GM18951 (cell line): Measurements from ENCODE around the gene ZNF124.
"Not testable (repeated sequence)": the region's sequence is repeated elsewhere in the genome, so short reads cannot be mapped to it uniquely, and the experiment has no call there.

Experiments
- POLR2A ChIP-seq: IDR thresholded peaks from 4 replicates; pipeline ENCODE4 v1.6.1; 2011; ENCODE audit warnings: mild to moderate bottlenecking; ENCODE audit not compliant: insufficient read length, insufficient read depth; ENCODE audit errors: extremely low read depth
- in situ Hi-C: fragments of 300-500 bp; cut with MboI; formaldehyde crosslinking; loops from one replicate; pipeline ENCODE4 v1.12.0; 2022; ENCODE audit warnings: low sequenced_read_pairs, mixed read lengths, inconsistent platforms; ENCODE audit not compliant: unreplicated experiment

The ZNF124 gene

DNA sequence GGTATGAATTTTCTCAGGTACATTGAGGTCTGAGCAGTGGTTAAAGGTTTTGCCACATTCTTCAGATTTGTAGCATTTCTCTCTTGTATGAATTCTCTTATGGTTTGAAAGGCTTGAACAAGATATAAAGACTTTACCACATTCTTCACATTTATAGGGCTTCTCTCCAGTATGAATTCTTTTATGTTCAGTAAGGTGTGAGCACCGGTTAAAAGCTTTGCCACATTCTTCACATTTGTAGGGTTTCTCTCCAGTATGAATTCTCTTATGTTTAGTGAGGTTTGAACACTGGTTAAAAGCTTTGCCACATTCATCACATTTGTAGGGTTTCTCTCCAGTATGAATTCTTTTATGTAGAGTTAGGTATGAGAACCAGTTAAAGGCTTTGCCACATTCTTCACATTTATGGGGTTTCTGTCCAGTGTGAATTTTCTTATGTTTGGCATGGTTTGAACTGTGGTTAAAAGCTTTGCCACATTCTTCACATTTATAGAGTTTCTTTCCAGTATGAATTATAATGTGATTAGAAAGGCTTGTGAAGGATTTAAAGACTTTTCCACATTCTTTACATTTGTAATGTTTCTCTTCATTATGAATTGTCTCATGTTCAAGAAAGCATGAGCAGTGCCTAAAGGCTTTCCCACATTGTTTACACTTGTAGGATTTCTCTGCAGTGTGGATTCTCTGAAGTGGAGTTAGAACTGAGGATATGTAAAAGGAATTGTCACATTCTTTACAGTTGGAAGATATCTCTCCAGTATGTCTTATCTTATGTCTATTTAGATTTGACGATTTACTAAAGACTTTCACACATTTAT lies 18.4 kb upstream of the ZNF124 start:
- TF ChIP-seq POLR2A, result no peak
- in situ Hi-C loops, result no loop called here

DNA sequence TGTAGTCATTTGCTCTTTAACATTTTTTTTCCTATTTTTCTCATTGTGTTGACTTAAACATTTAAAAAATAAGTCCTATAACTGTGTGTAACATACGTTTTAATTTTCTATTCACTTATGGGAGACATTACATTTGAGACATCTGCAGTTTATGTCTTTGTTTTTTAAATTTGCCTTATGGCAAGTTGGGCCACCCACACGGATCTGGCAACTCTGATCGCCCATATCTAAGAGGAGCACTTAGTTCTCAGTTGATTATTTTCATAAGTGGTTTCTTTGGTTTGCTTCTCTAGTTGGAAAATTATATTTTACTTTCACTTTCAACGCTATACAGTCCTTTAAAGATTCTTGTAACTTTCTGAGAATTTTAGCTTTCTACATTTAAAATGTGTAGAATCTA lies 13.8 kb upstream of the ZNF124 start:
- in situ Hi-C loops, result no loop called here
- TF ChIP-seq POLR2A, result no peak

DNA sequence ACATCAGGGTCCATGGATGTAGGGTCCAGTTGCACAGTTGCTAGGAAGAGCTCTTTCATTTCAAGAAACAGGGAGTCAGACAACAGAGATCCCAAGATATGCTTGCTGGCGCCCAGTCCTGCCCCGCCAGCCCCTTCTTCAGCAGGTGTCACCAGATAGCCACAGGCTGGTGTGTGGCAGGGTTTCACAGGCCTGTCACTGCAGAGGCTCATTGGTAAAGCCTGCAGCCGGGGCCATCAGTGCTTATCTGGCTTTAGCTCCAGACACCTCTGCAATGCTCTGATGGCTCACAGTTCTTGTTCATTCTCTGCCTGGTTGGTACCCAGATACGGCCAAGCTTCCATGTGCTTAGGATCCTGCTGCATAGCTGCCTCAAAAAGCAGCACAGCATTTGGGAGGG lies 12.4 kb upstream of the ZNF124 start:
- no peak for TF ChIP-seq POLR2A
- in situ Hi-C loops, result no loop called here

DNA sequence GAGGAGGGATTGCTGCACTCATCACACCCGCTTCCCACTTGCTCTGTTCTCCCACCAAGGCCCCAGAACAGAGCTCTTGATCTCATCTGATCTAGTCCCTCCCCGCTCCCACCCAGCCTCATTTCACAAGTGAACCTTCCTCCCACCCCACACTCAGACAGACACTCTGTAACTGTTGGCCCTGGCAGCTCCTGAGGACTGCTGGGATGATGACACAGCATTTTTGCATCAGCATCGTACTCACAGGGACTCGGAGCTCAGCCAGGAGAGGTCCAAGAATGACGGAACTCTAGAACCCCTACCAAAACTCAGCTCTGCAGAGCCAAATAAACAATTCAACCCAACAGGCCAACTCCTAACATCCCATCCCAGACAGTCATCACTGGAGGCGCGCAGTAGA lies 11.2 kb upstream of the ZNF124 start:
- no peak for TF ChIP-seq POLR2A
- in situ Hi-C loops, result no loop called here

DNA sequence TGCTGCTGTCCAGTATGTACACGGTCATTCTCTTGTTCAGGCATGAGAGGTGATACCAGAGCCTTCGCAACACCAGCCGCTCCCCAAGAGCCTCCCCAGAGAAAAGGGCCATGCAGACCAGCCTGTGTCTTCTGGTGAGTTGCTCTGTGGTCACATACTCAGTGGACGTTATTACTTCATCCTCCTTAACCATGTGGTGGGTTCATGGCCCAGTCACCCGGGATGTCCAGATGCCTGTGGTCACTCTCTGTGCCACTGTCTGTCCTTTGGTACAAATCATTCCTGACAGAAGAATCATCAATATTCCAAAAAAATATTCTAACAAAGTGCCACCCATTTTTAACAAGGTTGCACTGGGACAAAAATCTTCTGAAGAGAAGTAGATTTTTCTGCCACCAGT lies 8.8 kb upstream of the ZNF124 start:
- TF ChIP-seq POLR2A, result no peak
- in situ Hi-C loops, result no loop called here

DNA sequence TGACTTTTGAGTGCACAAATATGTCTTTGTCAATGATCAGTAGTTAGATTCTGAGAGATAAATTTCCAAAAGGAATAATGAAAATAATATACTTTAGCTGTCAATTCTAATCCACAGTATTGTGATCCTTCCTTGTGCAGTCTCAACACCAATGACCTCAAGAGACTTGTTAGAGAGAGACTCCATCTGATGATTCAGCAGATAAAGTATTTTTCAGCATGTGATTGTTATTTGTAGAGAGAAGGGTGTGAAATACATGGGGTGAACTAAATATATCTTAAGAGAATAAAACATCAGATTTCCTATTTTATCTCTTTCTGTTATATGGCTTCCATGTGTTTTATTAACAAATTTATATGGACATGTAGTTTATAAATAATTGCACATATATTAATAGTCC lies 5.9 kb upstream of the ZNF124 start:
- no peak for TF ChIP-seq POLR2A
- in situ Hi-C loops, result no loop called here

DNA sequence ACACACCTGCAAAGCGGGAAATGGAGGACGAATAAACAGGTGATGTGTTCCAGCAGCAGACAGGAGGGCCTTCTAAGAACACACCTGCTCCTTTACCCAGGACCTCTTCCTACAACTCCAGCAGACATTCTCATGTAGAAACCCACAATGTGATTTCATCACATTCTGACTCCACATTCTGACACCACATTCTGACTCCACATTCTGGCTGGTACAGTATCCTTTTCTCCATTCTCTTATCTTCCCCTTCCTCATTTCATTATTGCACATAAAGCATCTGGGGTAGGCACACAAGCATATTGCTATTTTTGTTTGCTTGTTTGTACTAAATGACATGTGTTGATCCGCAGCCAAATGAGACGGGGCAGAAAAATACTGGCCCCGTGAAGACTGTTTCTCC lies 3.6 kb upstream of the ZNF124 start:
- in situ Hi-C loops, result no loop called here
- TF ChIP-seq POLR2A, result no peak

DNA sequence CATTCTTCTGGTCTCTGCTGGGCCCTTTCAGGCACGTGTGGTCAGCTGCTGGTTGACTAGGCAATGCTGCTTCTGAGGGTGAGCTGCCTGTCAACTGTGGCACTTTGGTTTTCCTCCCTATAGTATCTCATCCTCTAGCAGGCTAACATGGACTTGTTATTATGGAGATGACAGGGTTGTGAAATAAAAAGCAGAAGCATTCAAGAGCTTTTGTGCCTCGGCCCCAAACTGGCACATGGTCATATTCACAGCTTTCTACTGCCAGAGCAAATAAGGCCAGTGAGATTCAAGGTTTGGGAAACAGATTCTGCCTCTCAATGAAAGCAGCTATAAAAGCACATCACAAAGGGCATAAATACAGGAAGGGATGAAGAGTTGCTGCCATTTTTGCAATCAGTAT lies 1.6 kb upstream of the ZNF124 start:
- TF ChIP-seq POLR2A, result no peak
- in situ Hi-C loops, result no loop called here

DNA sequence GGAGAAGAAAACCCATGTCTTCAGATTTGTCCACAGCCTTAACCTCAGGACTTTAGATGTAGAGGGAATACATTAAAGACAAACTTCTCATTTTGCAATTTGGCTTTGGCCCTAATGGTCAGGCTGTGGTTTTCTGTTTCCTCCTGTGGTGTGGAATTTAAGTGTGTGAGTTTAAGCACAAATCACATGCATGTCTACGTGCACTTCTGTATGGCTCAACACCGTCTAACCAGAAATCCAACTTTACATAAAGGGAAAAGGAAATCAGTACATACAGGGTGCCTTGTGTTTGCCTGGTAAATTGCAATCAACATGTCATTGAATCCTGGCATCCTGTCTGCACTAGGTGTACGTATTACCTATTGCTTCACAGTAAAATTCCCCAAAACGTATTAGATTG lies 1.2 kb upstream of the ZNF124 start:
- TF ChIP-seq POLR2A, result no peak
- in situ Hi-C loops, result no loop called here

DNA sequence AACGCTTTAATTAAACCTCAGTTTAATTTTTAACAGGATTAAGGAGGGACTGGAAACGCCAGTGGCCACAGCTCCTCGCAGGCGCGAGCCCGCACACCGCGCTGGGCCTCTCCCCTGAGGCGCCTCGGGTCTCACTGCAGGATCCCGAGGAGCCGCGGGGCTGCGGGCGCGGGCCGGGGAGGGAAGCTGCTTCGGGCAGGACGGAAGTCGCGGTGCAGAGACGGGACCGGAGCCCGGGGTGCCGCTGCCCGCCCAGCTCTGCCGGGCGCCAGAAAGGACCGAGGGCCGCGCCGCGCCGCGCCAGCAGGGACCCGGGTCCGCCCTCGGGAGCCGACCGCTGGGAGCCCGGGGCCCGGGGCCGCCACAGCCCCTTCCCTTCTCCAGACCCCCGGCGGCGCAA lies 377 bp downstream of the ZNF124 start:
- in situ Hi-C loops, result not testable (repeated sequence)

DNA sequence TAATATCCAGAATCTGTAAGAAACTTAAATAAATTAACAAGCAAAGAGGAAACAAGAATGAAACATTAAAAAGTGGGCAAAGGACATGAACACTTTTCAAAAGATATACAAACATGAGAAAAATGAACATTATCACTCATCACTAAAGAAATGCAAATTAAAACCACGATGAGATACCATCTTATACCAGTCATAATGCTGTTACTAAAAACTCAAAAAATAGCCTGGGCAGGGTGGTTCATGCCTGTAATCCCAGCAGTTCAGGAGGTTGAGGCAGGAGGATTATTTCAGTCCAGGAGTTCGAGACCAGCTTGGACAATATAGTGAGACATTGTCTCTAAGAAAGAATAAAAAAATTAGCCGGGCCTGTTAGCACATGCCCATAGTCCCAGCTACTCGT lies 6.1 kb downstream of the ZNF124 start:
- no peak for TF ChIP-seq POLR2A
- in situ Hi-C loops, result no loop called here

DNA sequence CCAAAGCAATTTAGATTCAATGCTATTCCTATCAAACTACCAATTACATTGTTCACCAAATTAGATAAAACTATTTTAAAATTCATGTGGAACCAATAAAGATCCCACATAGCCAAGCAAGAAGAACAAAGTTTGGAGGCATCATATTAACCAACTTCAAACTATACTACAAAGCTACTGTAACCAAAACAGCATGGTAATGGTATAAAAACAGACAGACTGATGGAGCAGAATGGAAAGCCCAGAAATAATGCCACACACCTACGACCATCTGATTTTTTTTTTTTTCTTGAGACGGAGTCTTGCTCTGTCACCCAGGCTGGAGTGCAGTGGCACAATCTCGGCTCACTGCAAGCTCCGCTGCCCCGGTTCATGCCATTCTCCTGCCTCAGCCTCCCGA lies 7.1 kb downstream of the ZNF124 start:
- in situ Hi-C loops, result no loop called here

DNA sequence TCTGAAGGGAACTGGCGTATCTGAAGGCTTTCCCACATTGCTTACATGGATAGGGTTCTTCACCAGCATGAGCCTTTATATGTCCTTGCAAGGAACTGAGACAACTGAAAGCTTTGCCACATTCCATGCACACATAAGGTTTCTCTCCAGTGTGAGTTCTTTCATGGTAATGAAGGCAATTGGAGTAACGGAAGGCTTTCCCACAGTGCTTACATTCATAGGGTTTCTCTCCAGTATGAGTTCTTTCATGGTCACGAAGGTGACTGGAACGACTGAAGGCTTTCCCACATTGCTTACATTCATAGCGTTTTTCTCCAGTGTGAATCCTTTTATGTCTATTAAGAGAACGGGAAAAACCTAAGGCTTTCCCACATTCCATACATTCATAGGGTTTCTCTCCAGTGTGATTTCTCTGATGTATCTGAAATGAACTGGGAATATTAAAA lies 15.0 kb downstream of the ZNF124 start:
- TF ChIP-seq POLR2A, result no peak
- in situ Hi-C loops, result no loop called here

More for the DNA sequence above, 7.1 kb downstream of the ZNF124 start:
- no peak for TF ChIP-seq POLR2A

DNA sequence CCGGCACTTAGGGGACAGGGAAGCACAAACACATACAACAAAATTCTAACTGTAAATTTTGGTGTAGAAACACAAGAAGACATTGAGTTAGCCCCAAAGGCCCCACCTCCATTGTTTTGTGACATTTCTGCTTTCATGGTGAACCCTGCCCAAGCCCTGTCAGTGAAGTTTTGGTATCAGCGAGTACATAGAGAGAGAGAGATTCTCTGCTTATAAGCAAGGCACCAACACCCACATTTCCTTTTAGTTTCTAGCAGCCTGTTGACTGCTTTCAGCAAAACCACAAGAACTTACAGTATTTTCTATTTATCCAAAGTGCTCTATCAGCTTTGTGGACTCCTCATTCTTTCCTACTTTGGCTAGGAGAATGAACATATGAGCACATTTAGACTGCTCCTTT lies 24.0 kb downstream of the ZNF124 start:
- in situ Hi-C loops, result no loop called here
- no peak for TF ChIP-seq POLR2A

DNA sequence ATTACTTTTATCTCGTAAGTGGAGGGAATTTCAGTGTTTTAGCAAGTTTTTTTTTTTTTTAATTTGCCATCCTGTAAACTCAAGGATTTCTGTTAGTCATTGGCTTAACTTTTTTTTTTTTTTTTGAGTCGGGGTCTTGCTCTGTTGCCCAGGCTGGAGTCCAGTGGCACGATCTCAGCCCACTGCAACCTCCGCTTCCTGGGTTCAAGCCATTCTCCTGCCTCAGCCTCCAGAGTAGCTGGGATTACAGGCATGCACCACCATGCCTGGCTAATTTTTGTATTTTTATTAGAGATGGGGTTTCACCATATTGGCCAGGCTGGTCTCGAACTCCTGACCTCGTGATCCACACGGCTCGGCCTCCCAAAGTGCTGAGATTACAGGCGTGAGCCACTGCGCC lies 24.7 kb downstream of the ZNF124 start:
- in situ Hi-C loops, result not testable (repeated sequence)
